Activated naive CD4-positive, alpha-beta T cell treated with Interleukin-2 at 50 U/mL for 16 hours (primary cell): Measurements from ENCODE around the gene SERGEF.

Source experiments
- DNase-seq: peaks from one replicate; pipeline ENCODE4 v3.0.0-alpha.2; 2020

The SERGEF gene

DNA sequence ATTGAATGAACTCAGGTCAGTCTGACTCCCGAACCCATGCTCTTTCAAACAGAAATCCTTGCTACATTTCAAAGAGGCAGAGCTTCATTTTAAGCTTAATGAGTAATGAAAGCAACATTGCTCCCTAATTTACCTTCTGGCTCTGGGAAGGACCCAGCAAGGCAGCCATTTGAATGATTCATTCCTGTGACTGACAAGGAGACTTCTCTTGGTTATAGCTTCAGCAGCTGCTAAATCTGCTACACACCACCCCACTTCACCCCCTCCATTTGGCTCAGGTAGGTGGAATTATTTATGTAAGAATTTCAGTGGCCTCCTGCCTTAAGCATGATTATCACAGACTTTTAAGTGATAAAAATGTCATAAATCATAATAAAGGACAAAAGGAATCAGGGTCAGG is 160.6 kb downstream of the SERGEF start:
- no peak for DNase-seq

- no peak for DNase-seq
Measured at GRCh38 chr11:17851697-17852096, 161.2 kb downstream of the SERGEF start.

DNA sequence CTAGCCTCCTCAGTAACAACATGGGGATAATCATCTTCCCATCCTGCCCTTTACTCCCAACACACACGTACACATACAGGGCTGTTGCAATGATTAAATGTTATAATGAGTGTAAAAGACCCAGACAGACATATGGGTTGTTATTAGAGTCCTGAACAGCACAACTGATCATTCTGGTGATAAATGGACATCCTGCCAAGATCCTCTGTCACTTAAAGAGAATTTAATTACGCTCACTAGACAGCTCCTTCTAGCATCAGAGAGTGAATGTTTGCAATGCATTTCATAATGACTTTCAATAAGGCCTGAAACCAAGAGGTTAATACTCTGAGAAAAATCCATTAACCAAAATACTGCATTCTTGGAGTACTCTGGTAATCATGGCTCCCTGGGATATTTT is 162.5 kb downstream of the SERGEF start:
- no peak for DNase-seq

- DNase-seq = no peak
Measured at GRCh38 chr11:17848715-17849114, 164.1 kb downstream of the SERGEF start.

- DNase-seq = no peak
Measured at GRCh38 chr11:17846852-17847453, 165.9 kb downstream of the SERGEF start.

- no peak for DNase-seq
Measured at GRCh38 chr11:17845431-17845881, 167.4 kb downstream of the SERGEF start.

DNA sequence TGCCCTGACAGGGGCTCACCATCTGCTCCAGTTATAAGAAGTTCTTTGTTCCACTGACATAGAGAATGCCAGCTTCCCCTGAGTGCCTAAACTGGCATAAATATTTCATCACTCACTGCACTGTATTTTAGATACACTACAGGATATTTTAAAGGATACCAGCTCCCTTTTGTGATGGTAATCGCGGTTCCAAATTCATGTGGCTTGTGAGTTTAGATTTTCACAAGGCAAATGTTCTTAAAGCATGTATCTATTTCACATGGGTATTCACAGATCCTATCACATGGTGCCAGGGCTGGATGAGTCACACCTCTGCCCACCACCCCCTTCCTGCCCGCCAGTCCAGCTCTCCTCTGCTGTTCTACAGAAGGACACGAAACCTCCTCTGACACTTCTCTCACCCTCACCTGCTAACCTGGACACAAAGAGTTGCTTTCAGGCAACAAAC is 172.7 kb downstream of the SERGEF start:
- no peak for DNase-seq

- no peak for DNase-seq
Measured at GRCh38 chr11:17839450-17839849, 173.4 kb downstream of the SERGEF start.

DNA sequence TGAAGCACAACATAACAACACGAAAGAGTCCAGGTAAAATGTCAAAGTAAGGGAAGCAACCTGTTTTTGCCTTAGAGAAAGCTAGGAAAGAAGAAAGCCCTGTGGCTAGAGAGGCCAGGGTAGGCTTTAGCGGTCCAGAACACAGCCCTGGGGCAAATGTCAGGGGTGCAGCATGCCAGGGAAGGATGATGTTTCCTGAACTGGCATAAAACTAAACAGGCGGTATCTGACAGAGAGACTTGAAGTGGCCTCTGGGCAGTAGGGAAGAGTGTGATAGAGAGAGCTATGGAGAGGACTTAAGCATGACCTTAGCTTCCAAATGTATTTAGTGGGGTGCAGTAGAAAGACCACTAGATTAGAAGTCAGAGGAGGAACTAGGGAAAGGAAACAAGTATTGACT is 174.7 kb downstream of the SERGEF start:
- DNase-seq = no peak

DNA sequence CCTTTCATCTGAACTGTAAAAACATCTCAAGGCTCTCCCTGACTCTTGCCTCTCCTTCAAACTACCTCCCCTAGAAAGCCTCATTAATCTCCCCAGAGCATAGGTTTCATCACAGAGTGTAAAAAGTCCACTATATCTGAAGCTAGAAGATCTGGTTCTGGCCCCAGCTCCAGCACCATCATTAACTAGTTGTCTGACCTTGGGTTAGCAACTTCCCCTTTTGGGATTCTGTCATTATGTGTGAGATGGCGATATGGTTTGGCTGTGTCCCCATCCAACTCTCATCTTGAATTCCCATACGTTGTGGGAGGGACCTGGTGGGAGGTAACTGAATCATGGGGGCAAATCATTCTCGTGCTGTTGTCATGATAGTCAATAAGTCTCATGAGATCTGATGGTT is 181.0 kb downstream of the SERGEF start:
- no peak for DNase-seq

DNA sequence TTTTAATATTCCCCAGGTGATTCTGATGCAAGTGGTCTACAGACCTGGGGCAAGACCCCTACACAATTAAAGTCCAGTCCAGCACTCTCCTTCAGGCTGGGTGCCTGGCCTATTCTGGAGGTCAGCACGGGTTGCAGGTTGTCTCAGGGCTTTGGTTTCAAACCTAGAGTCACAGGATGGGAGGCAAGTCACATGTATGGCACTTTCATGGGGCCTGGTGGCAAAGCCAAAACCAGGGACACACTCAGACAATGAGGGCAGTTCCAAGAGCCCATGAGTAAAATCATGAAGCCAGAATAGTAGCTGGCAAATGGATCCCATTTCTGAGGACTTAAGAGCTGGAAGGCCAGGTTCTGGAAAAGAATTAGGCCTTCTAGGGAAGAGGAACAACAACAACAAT is 181.6 kb downstream of the SERGEF start:
- no peak for DNase-seq

DNA sequence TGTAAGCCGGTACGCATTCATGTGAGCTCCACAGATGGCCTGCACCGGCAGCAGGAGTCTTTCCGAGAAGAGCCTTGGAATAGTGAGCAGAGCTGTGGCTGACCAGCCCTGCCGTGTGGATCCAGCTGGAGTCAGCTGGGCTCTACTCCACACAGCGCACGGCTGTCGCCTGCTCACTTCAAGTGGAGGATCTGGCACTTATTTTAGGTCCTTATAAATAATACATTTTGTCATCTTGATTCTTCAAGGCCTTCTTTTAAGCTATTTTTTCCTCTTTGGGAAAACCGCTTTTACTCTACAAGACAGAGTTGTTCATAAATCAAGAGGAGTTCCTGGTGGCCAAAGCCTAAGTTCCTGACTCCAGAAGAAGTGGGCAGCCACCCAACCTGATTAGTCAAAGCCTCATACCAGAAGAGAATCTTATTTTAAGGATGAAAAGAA is 184.5 kb downstream of the SERGEF start:
- DNase-seq = no peak

DNA sequence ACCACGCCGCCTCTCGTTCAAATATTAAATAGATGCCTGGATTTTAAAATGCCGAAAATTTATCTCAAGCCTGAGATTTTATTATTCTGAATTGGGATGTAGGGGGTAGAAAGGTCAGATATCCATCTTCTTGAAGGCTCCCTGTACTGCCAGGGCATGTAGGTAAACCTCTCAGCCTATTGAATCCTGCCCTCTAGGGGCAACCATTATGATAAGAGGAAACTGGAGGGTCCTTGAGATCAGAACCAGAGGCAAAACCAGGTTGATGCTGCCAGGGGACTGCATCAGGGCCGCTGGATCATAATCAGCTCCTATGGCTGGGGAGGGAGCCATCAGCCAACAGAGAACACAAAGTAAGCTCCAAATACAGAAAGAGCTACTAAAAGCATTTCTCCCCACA is 185.8 kb downstream of the SERGEF start:
- DNase-seq = no peak

GRCh38 chr11:17822401-17822781 is 190.5 kb downstream of the SERGEF start:
- DNase-seq = no peak

DNA sequence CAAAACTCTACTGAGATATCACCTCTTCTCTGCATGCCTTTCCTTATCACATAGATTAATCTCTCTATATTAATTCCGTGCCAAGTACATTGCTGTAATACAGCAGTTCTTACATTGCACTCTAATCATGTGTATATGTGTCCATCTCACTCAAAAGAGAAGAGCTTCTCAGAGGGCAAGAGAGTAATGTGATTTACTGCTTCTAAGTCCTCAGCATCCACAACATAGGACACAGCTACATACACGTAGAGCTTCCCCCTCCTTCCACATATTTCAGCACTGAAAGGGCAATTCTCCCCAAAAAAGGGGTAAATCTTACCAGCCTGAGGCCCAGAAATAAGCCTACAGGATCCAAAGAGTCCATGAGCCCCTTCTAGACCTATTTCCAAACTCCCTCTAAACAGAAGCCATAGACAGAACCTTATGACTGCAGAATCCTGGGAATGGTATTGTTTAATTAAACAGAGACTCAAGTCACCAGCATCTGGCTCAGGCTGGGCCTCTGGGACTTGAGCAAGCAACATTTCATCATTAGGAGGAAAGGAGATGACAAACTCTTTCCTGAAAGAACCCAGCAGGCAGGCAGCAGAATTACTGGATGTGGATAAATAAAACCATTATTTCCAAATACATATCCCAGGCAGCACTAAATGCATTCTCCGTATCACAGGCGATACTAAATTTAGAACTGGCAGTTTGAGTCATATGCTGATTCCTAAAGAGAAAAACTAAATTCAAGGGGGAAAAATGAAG is 191.0 kb downstream of the SERGEF start:
- no peak for DNase-seq

- DNase-seq = no peak
Measured at GRCh38 chr11:17816232-17816931, 196.5 kb downstream of the SERGEF start.

DNA sequence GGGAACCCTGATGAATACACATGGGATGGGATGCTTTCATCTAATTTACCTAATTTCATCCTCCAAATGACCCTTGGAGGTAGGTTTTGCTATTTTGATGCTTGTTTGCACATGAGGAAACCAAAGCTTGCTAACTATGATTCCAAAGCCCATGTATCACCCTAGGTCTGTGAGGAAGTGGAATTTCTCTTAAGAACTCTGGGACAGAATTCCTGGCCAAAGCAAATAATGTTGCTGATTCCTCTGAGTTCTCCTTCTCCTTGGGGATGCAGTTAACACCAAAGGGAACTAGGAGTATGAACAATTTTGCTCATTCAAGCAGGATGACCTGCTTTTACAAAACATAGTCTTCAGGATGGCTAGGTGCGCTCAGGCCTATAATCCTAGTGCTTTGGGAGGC is 198.3 kb downstream of the SERGEF start:
- no peak for DNase-seq

GRCh38 chr11:17813391-17814059 is 199.3 kb downstream of the SERGEF start:
- no peak for DNase-seq

GRCh38 chr11:17812865-17813187 is 200.0 kb downstream of the SERGEF start:
- no peak for DNase-seq

DNA sequence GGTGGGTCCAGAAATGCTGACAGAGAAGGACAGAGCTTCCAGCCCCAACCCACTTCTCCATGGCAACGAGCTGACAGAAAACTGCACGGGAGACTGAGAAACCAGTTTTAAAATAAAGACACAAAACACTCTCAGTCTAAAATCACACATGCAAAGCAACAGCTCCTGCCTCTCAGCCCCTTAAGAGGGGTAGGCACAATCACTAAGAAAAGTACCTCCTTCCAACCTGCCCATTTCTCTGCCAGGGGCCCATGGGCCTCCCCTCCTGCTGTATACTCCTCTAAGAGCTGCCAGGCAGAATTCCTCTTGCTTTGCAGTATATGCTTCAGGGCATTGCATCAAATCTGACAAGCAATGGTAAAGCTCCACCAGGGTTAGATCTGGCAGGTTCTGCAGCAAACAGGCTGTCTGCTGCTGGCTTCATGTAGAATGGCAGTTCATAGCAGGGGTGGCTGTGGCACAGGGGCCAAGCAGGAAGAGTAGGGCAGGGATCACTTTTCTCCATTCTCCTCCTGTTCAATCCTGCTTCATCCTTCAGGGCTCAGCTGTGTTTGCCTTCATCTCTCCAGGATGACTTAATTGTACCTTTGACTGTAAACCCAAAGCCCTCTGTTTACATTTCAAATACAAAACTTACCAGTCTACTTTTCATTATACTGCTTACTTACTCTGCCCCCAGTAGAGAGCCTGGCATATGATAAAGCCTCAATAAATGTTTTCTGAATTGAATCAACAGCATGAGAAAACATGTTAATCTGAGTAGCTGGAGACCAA is 200.6 kb downstream of the SERGEF start:
- no peak for DNase-seq

GRCh38 chr11:17811352-17811751 is 201.5 kb downstream of the SERGEF start:
- no peak for DNase-seq

DNA sequence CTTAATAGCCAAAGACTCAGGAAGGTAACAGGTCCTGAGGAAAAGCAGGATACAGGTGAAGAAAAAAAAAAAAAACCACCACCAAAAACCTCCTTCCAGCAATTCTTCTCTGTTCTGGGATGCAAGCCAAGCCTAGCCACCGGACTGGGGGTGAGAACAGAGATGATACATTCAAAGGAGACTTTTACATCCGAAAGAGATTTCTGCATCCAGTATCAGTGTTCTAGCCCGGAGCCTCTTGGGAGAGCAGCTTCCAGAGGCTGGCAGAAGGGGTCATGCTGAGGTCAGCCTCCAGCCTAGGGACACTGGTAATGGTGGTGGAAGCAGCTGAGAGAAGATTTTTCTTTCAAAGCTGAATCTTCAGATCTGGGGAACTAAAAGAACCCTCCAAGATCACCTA is 202.1 kb downstream of the SERGEF start:
- no peak for DNase-seq

- no peak for DNase-seq
Measured at GRCh38 chr11:17810041-17810440, 202.8 kb downstream of the SERGEF start.
